Measurements from ENCODE around the gene CACNA1C. TPM values are rescaled to one million over a fixed set of nuclear protein-coding genes. Genes with fewer than 3 reads are reported as not detected.

The CACNA1C gene
- total RNA-seq, 1 donor from 2014 or later = 1.6 TPM

DNA sequence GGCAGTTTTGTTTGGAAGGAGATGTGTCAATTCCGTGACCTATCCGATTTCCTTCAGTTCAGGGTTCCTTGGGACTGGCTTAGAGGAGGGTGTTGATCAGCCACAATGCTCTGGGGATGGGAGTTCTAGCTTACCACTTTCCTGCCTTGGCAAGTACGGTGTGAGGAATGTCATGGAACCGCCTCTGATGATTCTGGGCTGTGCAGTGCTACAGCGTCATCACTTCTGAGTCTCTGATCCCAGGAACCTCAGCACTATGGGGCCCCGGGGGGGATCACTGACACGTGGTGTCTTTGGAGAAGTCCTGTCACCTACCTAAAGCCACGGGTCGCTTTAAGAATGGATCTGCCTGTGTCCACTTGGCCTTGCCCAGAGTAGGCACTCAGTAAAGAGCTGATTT lies 470.5 kb downstream of the CACNA1C start:
- TF ChIP-seq, protein P1, sequence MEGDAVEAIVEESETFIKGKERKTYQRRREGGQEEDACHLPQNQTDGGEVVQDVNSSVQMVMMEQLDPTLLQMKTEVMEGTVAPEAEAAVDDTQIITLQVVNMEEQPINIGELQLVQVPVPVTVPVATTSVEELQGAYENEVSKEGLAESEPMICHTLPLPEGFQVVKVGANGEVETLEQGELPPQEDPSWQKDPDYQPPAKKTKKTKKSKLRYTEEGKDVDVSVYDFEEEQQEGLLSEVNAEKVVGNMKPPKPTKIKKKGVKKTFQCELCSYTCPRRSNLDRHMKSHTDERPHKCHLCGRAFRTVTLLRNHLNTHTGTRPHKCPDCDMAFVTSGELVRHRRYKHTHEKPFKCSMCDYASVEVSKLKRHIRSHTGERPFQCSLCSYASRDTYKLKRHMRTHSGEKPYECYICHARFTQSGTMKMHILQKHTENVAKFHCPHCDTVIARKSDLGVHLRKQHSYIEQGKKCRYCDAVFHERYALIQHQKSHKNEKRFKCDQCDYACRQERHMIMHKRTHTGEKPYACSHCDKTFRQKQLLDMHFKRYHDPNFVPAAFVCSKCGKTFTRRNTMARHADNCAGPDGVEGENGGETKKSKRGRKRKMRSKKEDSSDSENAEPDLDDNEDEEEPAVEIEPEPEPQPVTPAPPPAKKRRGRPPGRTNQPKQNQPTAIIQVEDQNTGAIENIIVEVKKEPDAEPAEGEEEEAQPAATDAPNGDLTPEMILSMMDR (conservative IDR thresholded peaks at IDR 0.05) = no peak
- Mint-ChIP-seq H3K27ac (ENCODE audit: unreplicated experiment) (no peak overlapping the region), H3K4me3 (no peak overlapping the region), H3K9me3 (no peaks in the 10 kb centered on the region), H3K36me3 (ENCODE audit: low read depth) (no peaks in the 10 kb centered on the region), H3K4me1 (peaks cover 25% of the 10 kb centered on the region), H3K27me3 (ENCODE audit: low read depth) (no peaks in the 10 kb centered on the region)
- DNase-seq (ENCODE audit: low read depth, low spot score) = no peak

- peaks cover 29% of the 10 kb centered on the region for H3K4me1 Mint-ChIP-seq
- H3K27ac Mint-ChIP-seq (ENCODE audit: unreplicated experiment) = no peak overlapping the region
- no peaks in the 10 kb centered on the region for H3K36me3 Mint-ChIP-seq (ENCODE audit: low read depth)
- DNase-seq (ENCODE audit: low read depth, low spot score) = no peak
- no peak overlapping the region for H3K4me3 Mint-ChIP-seq
- H3K27me3 Mint-ChIP-seq (ENCODE audit: low read depth) = no peaks in the 10 kb centered on the region
- H3K9me3 Mint-ChIP-seq = no peaks in the 10 kb centered on the region
- TF ChIP-seq, protein P1 (conservative IDR thresholded peaks at IDR 0.05) = no peak
These were observed 471.1 kb downstream of the CACNA1C start for GRCh38 chr12:2523844-2524243.

- Mint-ChIP-seq H3K4me1 (peaks cover 55% of the 10 kb centered on the region), H3K27me3 (ENCODE audit: low read depth) (no peaks in the 10 kb centered on the region), H3K9me3 (no peaks in the 10 kb centered on the region), H3K36me3 (ENCODE audit: low read depth) (no peaks in the 10 kb centered on the region), H3K27ac (ENCODE audit: unreplicated experiment) (no peak overlapping the region), H3K4me3 (no peak overlapping the region)
- no peak for DNase-seq (ENCODE audit: low read depth, low spot score)
- TF ChIP-seq, protein P1 (conservative IDR thresholded peaks at IDR 0.05) = no peak
These were observed 473.6 kb downstream of the CACNA1C start for GRCh38 chr12:2526371-2526770.

DNA sequence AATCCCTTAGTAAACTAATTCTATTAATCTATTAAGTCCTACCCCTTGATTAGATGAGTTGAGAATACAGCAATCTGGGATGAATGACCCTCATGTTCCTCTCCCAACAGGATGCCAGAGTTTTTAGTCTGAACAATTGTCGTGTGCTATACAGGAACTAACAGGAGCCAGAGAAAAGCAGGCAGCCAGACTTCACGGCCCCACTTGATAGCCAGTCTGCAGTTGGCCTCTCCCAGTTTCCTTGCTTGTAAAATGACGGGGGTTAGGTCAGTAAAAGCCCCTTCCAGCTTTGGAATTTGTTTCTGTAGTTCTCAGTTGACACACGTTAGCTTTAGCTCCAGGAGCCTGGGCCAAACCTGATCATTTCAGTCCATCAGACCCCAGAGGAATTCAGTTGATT lies 475.2 kb downstream of the CACNA1C start:
- H3K27me3 Mint-ChIP-seq (ENCODE audit: low read depth) = peaks cover 2% of the 10 kb centered on the region
- DNase-seq (ENCODE audit: low read depth, low spot score) = no peak
- H3K36me3 Mint-ChIP-seq (ENCODE audit: low read depth) = no peaks in the 10 kb centered on the region
- H3K4me1 Mint-ChIP-seq = peaks cover 71% of the 10 kb centered on the region
- H3K4me3 Mint-ChIP-seq = no peak overlapping the region
- no peaks in the 10 kb centered on the region for H3K9me3 Mint-ChIP-seq
- TF ChIP-seq, protein P1 (conservative IDR thresholded peaks at IDR 0.05) = no peak
- H3K27ac Mint-ChIP-seq (ENCODE audit: unreplicated experiment) = no peak overlapping the region

GRCh38 chr12:2529807-2530206 lies 477.0 kb downstream of the CACNA1C start:
- Mint-ChIP-seq H3K4me1 (peaks cover 84% of the 10 kb centered on the region), H3K4me3 (peak overlapping the region; percentile 28), H3K27me3 (ENCODE audit: low read depth) (peaks cover 2% of the 10 kb centered on the region), H3K36me3 (ENCODE audit: low read depth) (no peaks in the 10 kb centered on the region), H3K27ac (ENCODE audit: unreplicated experiment) (no peak overlapping the region), H3K9me3 (no peaks in the 10 kb centered on the region)
- DNase-seq (ENCODE audit: low read depth, low spot score) = no peak
- TF ChIP-seq, protein P1 (conservative IDR thresholded peaks at IDR 0.05) = no peak

- Mint-ChIP-seq H3K4me3 (no peak overlapping the region), H3K9me3 (no peaks in the 10 kb centered on the region), H3K36me3 (ENCODE audit: low read depth) (no peaks in the 10 kb centered on the region), H3K27ac (ENCODE audit: unreplicated experiment) (no peak overlapping the region), H3K4me1 (peaks cover 84% of the 10 kb centered on the region), H3K27me3 (ENCODE audit: low read depth) (peaks cover 2% of the 10 kb centered on the region)
- TF ChIP-seq, protein P1 (conservative IDR thresholded peaks at IDR 0.05) = no peak
- no peak for DNase-seq (ENCODE audit: low read depth, low spot score)
These were observed 478.6 kb downstream of the CACNA1C start for GRCh38 chr12:2531371-2531770.
